ENCODE data around the gene SEC23A.

GRCh38 chr14:39006721-39007410, 96.2 kb downstream of the SEC23A start:
- TF ChIP-seq POLR2AphosphoS5 (IDR thresholded peaks at IDR 0.05) (no peak), POLR2A (IDR thresholded peaks at IDR 0.05) (no peak), CTCF (IDR thresholded peaks at IDR 0.05) (no peak)

Data from breast epithelium (tissue), 3 donors.